ENCODE measurements around the gene MYLK4.

Gene MYLK4

GRCh38 chr6:2676048-2676447 lies 74.7 kb downstream of the MYLK4 start:
- Histone ChIP-seq H3K27me3 (ENCODE audit: insufficient read depth, low read depth, severe bottlenecking) (peaks cover 22% of the 10 kb centered on the region), H3K4me3 (ENCODE audit: low read depth, low read length) (no peak overlapping the region)
- TF ChIP-seq CTCF (IDR thresholded peaks at IDR 0.05; ENCODE audit: low read depth, low read length), result no peak

DNA sequence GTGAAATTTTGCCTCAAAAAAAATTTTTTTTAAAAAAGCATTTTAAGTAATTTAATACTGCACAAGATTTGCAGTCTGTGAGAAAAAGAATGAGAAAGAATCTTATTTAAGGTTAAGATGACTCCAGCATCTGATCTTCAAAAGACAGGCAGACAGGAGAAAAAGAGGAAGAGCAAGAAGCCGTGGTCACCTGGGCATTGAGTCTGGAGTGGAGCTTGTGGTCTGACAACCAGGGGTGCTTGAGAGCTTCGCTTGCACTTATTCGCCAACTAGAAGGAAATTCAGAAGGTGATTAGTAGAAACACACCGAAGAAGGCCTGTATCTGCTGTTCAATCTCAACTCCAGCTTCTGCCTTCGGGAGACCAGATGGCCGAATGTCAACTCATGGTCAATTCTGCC lies 75.9 kb downstream of the MYLK4 start:
- Histone ChIP-seq H3K4me3 (ENCODE audit: low read depth, low read length) (no peak overlapping the region), H3K9me3 (ENCODE audit: severe bottlenecking) (no peaks in the 10 kb centered on the region), H3K36me3 (no peaks in the 10 kb centered on the region), H3K27me3 (ENCODE audit: insufficient read depth, low read depth, severe bottlenecking) (peaks cover 26% of the 10 kb centered on the region), H3K27ac (no peak overlapping the region)
- DNase-seq, result no peak
- no peak for TF ChIP-seq CTCF (IDR thresholded peaks at IDR 0.05; ENCODE audit: low read depth, low read length)

More at GRCh38 chr6:2676048-2676447, 74.7 kb downstream of the MYLK4 start:
- no peak for DNase-seq
- Histone ChIP-seq H3K9me3 (ENCODE audit: severe bottlenecking) (no peaks in the 10 kb centered on the region), H3K36me3 (no peaks in the 10 kb centered on the region), H3K27ac (no peak overlapping the region)

DNA sequence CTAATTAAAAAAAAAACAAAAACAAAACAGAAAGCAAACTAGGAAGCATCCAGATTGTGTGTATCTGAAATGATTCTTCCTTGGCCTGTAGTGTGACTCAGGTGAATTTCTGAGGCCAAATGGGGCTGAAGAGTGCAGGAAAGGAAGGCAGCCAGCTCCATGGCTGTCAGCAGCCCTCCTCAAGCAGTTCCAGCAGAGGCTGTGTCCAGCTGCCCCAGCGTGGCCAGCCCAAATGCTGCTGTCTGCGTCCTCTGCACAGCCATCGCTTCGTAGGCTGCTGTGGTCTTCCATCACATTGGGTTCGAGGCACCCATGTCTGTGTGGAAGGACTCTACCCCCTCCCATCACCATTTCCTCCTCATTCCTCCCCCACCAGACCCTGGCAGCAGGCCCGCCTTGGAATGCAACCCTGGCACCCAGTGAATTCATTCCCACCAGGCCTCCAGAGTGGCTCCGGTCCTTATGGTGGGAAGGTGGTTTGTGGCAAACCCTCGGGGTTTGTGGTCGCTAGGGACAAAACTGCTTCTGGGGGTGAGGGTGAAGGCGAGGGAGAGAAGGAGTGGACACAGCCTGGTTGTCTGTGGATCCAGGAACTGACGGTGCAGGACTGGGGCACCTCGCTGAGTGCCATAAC lies 81.5 kb downstream of the MYLK4 start:
- Histone ChIP-seq H3K27me3 (ENCODE audit: insufficient read depth, low read depth, severe bottlenecking) (peaks cover 31% of the 10 kb centered on the region), H3K36me3 (no peaks in the 10 kb centered on the region), H3K9me3 (ENCODE audit: severe bottlenecking) (no peaks in the 10 kb centered on the region), H3K27ac (no peak overlapping the region), H3K4me3 (ENCODE audit: low read depth, low read length) (no peak overlapping the region)
- no peak for DNase-seq
- TF ChIP-seq CTCF (IDR thresholded peaks at IDR 0.05; ENCODE audit: low read depth, low read length), result no peak

GRCh38 chr6:2667617-2668016 lies 83.1 kb downstream of the MYLK4 start:
- no peak for DNase-seq
- no peak for TF ChIP-seq CTCF (IDR thresholded peaks at IDR 0.05; ENCODE audit: low read depth, low read length)
- Histone ChIP-seq H3K27me3 (ENCODE audit: insufficient read depth, low read depth, severe bottlenecking) (peaks cover 33% of the 10 kb centered on the region), H3K4me3 (ENCODE audit: low read depth, low read length) (no peak overlapping the region), H3K9me3 (ENCODE audit: severe bottlenecking) (no peaks in the 10 kb centered on the region), H3K36me3 (no peaks in the 10 kb centered on the region), H3K27ac (no peak overlapping the region)

DNA sequence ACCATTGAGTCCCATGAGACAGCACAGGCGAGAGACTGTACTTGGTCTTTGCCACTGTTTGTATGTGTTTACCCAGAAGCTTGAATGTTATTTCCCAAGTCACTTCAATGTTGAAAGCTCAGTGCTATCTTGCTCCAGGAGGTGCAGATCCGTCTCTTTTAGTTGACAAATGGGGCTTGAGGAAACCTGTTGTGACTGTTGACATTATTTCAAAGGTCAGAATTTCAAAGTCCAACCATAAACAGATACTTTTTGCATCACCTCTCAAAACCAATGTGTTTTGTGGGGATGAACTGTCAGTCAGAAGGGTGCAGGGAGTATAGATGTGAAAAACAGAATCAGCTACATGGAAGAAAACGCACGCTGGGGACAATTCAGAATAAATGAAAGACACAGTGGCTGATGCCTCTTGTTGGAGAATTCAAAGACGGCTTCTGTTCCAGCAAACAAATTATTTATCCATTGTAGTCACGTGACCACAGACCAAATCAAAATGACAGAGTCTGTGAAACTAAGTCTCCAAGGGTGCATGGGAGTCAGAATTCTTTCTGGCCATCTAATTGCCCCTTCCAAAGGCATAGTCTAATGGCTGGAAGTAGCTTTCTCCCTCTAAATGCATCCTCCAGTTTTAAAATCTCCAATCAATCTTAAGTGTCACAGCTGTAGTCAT lies 83.7 kb downstream of the MYLK4 start:
- Histone ChIP-seq H3K27me3 (ENCODE audit: insufficient read depth, low read depth, severe bottlenecking) (peaks cover 31% of the 10 kb centered on the region), H3K9me3 (ENCODE audit: severe bottlenecking) (no peaks in the 10 kb centered on the region), H3K36me3 (no peaks in the 10 kb centered on the region), H3K27ac (no peak overlapping the region), H3K4me3 (ENCODE audit: low read depth, low read length) (no peak overlapping the region)
- TF ChIP-seq CTCF (IDR thresholded peaks at IDR 0.05; ENCODE audit: low read depth, low read length), result no peak
- no peak for DNase-seq
